H9 (cell line): ENCODE measurements around the gene CDYL2. TPM values are rescaled to one million over a fixed set of nuclear protein-coding genes. Genes with fewer than 3 reads are reported as not detected.

Experiments used
- DNase-seq: peaks from one replicate; pipeline ENCODE4 v3.0.0-alpha.2; 2017
- H2AFZ ChIP-seq: one replicate; pipeline ENCODE4 v1.6.1; 2013; ENCODE audit warnings: mild to moderate bottlenecking, low read length, control low read depth, moderate library complexity
- H2AK5ac ChIP-seq: 2 replicates; pipeline ENCODE4 v1.6.1; 2013; ENCODE audit warnings: low read length, control low read depth, mixed read lengths; ENCODE audit not compliant: insufficient read length
- H2BK120ac ChIP-seq: one replicate; pipeline ENCODE4 v1.6.1; 2013; ENCODE audit warnings: low read depth, mild to moderate bottlenecking, low read length, control low read depth, inconsistent platforms; ENCODE audit not compliant: poor library complexity, severe bottlenecking
- H2BK12ac ChIP-seq: 2 replicates; pipeline ENCODE4 v1.6.1; 2013; ENCODE audit warnings: low read length, control low read depth, mixed read lengths, low read depth; ENCODE audit not compliant: insufficient read length
- H2BK15ac ChIP-seq: 2 replicates; pipeline ENCODE4 v1.6.1; 2013; ENCODE audit warnings: low read depth, low read length, control low read depth
- H2BK20ac ChIP-seq: one replicate; pipeline ENCODE4 v1.6.1; 2013; ENCODE audit warnings: low read depth, mild to moderate bottlenecking, low read length, control low read depth, inconsistent platforms; ENCODE audit not compliant: poor library complexity, severe bottlenecking
- H2BK5ac ChIP-seq: 2 replicates; pipeline ENCODE4 v1.6.1; 2013; ENCODE audit warnings: low read length, control low read depth, mixed read lengths; ENCODE audit not compliant: insufficient read length
- H3K14ac ChIP-seq: 2 replicates; pipeline ENCODE4 v1.6.1; 2013; ENCODE audit warnings: low read length, control low read depth; ENCODE audit not compliant: insufficient read depth
- H3K18ac ChIP-seq: 2 replicates; pipeline ENCODE4 v1.6.1; 2013; ENCODE audit warnings: low read depth, mild to moderate bottlenecking, mixed read lengths, low read length, control low read depth; ENCODE audit not compliant: insufficient read length
- H3K23ac ChIP-seq: 2 replicates; pipeline ENCODE4 v1.6.1; 2013; ENCODE audit warnings: low read length, control low read depth, mixed read lengths, low read depth; ENCODE audit not compliant: insufficient read length
- H3K23me2 ChIP-seq: 2 replicates; pipeline ENCODE4 v1.6.1; 2013; ENCODE audit warnings: low read depth, mild to moderate bottlenecking, mixed read lengths, low read length, control low read depth; ENCODE audit not compliant: insufficient read length, poor library complexity, severe bottlenecking
- H3K27ac ChIP-seq: 2 replicates; pipeline ENCODE4 v1.5.1; 2013; ENCODE audit warnings: low read length, control low read depth, mixed read lengths, low read depth; ENCODE audit not compliant: insufficient read length
- H3K27me3 ChIP-seq: 2 replicates; pipeline ENCODE4 v1.6.1; 2013; ENCODE audit warnings: low read length, control low read depth, inconsistent platforms; ENCODE audit not compliant: insufficient read depth
- H3K4ac ChIP-seq: 2 replicates; pipeline ENCODE4 v1.6.1; 2013; ENCODE audit warnings: low read depth, mild to moderate bottlenecking, control low read depth, inconsistent platforms, low read length, moderate library complexity
- H3K4me1 ChIP-seq: 2 replicates; pipeline ENCODE4 v1.6.1; 2013; ENCODE audit warnings: low read length, control low read depth, inconsistent platforms; ENCODE audit not compliant: insufficient read depth
- H3K4me2 ChIP-seq: 2 replicates; pipeline ENCODE4 v1.6.1; 2013; ENCODE audit warnings: low read length, control low read depth, mixed read lengths; ENCODE audit not compliant: insufficient read length, insufficient read depth
- H3K56ac ChIP-seq: 2 replicates; pipeline ENCODE4 v1.6.1; 2013; ENCODE audit warnings: low read depth, mild to moderate bottlenecking, mixed read lengths, low read length, control low read depth; ENCODE audit not compliant: insufficient read length
- H3K79me1 ChIP-seq: 2 replicates; pipeline ENCODE4 v1.6.1; 2013; ENCODE audit warnings: low read depth, mild to moderate bottlenecking, moderate library complexity, low read length, control low read depth, inconsistent platforms; ENCODE audit not compliant: insufficient read depth, poor library complexity, severe bottlenecking
- H3K79me2 ChIP-seq: 2 replicates; pipeline ENCODE4 v1.6.1; 2013; ENCODE audit warnings: low read length, control low read depth, inconsistent platforms; ENCODE audit not compliant: insufficient read depth
- H3K9ac ChIP-seq: 2 replicates; pipeline ENCODE4 v1.6.1; 2013; ENCODE audit warnings: low read length, control low read depth, mixed read lengths; ENCODE audit not compliant: insufficient read length; ENCODE audit errors: extremely low read depth
- H3K9me3 ChIP-seq: one replicate; pipeline ENCODE4 v1.6.1; 2013; ENCODE audit warnings: low read depth, low read length, inconsistent platforms; ENCODE audit not compliant: control insufficient read depth
- H3T11ph ChIP-seq: one replicate; pipeline ENCODE4 v1.6.1; 2013; ENCODE audit warnings: mild to moderate bottlenecking, low read length, control low read depth, inconsistent platforms
- H4K20me1 ChIP-seq: one replicate; pipeline ENCODE4 v1.6.1; 2013; ENCODE audit not compliant: control insufficient read depth, insufficient read length, insufficient read depth
- H4K5ac ChIP-seq: 2 replicates; pipeline ENCODE4 v1.6.1; 2013; ENCODE audit warnings: low read depth, mild to moderate bottlenecking, mixed read lengths, low read length, control low read depth; ENCODE audit not compliant: insufficient read length
- H4K8ac ChIP-seq: replicated peaks from 2 replicates; pipeline ENCODE4 v1.6.1; 2013; ENCODE audit warnings: low read length, control low read depth, mixed read lengths, low read depth; ENCODE audit not compliant: insufficient read length
- H4K91ac ChIP-seq: 2 replicates; pipeline ENCODE4 v1.6.1; 2013; ENCODE audit warnings: low read depth, mild to moderate bottlenecking, moderate library complexity, mixed read lengths, low read length, control low read depth; ENCODE audit not compliant: insufficient read length
- H3K27ac Mint-ChIP-seq, 3 experiments: 2 replicates in 2 of 3; 3 replicates in 1 of 3; pipeline ENCODE4 v1.8.0; 2020 to 2021; ENCODE audit warnings: mixed read lengths in 3 of 3, mild to moderate bottlenecking in 1 of 3, moderate library complexity in 1 of 3
- H3K27me3 Mint-ChIP-seq: 2 replicates; pipeline ENCODE4 v1.8.0; 2021; ENCODE audit warnings: low read depth, mild to moderate bottlenecking, moderate library complexity, mixed read lengths
- H3K36me3 Mint-ChIP-seq, 3 experiments: 2 replicates in 2 of 3; 3 replicates in 1 of 3; pipeline ENCODE4 v1.8.0; 2020 to 2021; ENCODE audit warnings: low read depth in 3 of 3, mixed read lengths in 3 of 3; ENCODE audit not compliant: insufficient read depth in 1 of 3
- H3K4me1 Mint-ChIP-seq, 2 experiments: 2 replicates each; pipeline ENCODE4 v1.8.0; 2020; ENCODE audit warnings: mixed read lengths in 2 of 2
- H3K4me3 Mint-ChIP-seq, 2 experiments: 2 replicates in 1 of 2; 3 replicates in 1 of 2; pipeline ENCODE4 v1.8.0; 2020 to 2021; ENCODE audit warnings: mild to moderate bottlenecking in 2 of 2, mixed read lengths in 2 of 2, moderate library complexity in 1 of 2
- H3K9me3 Mint-ChIP-seq, 2 experiments: 2 replicates in 1 of 2; 3 replicates in 1 of 2; pipeline ENCODE4 v1.8.0; 2020; ENCODE audit warnings: mild to moderate bottlenecking in 2 of 2, mixed read lengths in 2 of 2, moderate library complexity in 1 of 2
- CTCF ChIP-seq: fragments of 200-600 bp; sonication (generic); conservative IDR thresholded peaks from 3 replicates; pipeline ENCODE4 v1.8.0; 2021; ENCODE audit warnings: antibody characterized with exemption, mild to moderate bottlenecking
- WGBS: extraction: QIAGEN DNeasy Blood & Tissue Kit; methylation state at CpG from one replicate; pipeline ENCODE4 v1.1.7; 2013; ENCODE audit warnings: missing lambda C conversion rate, low lambda C conversion rate, mixed read lengths; ENCODE audit not compliant: insufficient read length; ENCODE audit errors: extremely low coverage; 5-methylcytosine and 5-hydroxymethylcytosine counted together
- total RNA-seq: library from RNA; stranded (reverse); gene quantifications from 2 replicates; pipeline ENCODE4 v1.2.1, GENCODE V29; 2021

Gene CDYL2
- total RNA-seq, 1 experiment from 2014 or later: 4.2 TPM

GRCh38 chr16:80606221-80606766, 198.1 kb downstream of the CDYL2 start:
- Mint-ChIP-seq H3K27me3 (no peaks in the 10 kb centered on the region; the same call in 1 of the 2 replicates), H3K4me1 (peaks cover 4 to 12% of the 10 kb centered on the region in 2 experiments), H3K27ac (no peak overlapping the region), H3K4me3 (no peak overlapping the region), H3K36me3 (peaks cover 0 to 6% (median 2%) of the 10 kb centered on the region in 3 experiments; a peak in 4 of 7 replicates), H3K9me3 (peaks cover 4 to 8% of the 10 kb centered on the region in 2 experiments; a peak in 4 of 5 replicates)
- H3K4ac ChIP-seq: no peak overlapping the region
- H3K79me1 ChIP-seq: no peaks in the 10 kb centered on the region
- H4K8ac ChIP-seq: no peak overlapping the region
- no peaks in the 10 kb centered on the region; the same call in 1 of the 2 replicates for H3K4me1 ChIP-seq
- H4K20me1 ChIP-seq: no peaks in the 10 kb centered on the region
- H3K23me2 ChIP-seq: no peaks in the 10 kb centered on the region
- H3K9ac ChIP-seq: no peak overlapping the region
- no peak overlapping the region for H2BK12ac ChIP-seq
- no peaks in the 10 kb centered on the region for H3K27me3 ChIP-seq
- WGBS: no CpG with 5 or more reads among the region's 4 CpGs
- H3K23ac ChIP-seq: no peak overlapping the region
- H3K9me3 ChIP-seq: no peaks in the 10 kb centered on the region
- no peak overlapping the region for H2AK5ac ChIP-seq
- H4K5ac ChIP-seq: no peak overlapping the region
- no peak overlapping the region for H3T11ph ChIP-seq
- TF ChIP-seq CTCF: no peak
- H2BK5ac ChIP-seq: no peak overlapping the region
- H3K27ac ChIP-seq: no peak overlapping the region
- no peak overlapping the region for H2BK15ac ChIP-seq
- no peak overlapping the region for H4K91ac ChIP-seq
- H3K14ac ChIP-seq: no peak overlapping the region
- H2BK20ac ChIP-seq: no peak overlapping the region
- no peak overlapping the region for H3K56ac ChIP-seq
- no peak overlapping the region for H3K4me2 ChIP-seq
- no peak overlapping the region for H2AFZ ChIP-seq
- no peak overlapping the region for H3K18ac ChIP-seq
- no peaks in the 10 kb centered on the region for H3K79me2 ChIP-seq
- H2BK120ac ChIP-seq: no peak overlapping the region
- no peak for DNase-seq
